ENCODE results near the gene RHOH.

RHOH gene

DNA sequence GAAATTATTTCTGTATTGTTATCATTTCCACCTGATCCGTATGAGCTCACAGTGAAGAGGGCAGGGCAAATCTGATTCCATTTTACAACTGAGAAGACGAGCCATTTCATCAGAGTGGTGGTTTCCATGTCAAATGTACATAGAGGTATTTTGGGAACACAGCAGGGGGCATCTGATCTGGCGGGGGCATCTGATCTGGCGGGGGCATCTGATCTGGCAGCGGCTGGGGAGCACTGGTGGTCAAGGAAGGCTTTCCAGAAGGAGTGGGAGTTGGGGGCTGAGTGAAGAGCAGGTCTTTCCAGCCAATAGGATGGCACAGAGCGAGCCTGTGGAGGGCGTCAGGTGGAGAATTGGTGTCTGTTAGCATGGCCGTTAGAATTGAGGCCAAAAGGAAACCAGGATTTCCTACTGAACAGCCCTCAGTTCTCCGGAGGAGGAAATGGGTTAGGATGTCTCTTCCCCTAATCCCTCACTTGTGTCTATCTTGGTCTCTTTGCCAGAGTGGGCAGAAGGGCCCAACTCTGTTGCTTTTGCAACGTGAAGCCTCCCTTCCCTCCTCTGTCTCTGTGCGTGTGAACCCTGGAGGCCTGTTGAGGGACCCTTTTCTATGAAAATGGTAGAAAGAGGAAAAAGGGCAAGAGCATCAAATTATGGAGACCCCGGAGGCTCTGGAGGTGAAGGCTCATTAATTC lies 41.3 kb downstream of the RHOH start:
- DNase-seq (ENCODE audit: low spot score), result no peak

DNA sequence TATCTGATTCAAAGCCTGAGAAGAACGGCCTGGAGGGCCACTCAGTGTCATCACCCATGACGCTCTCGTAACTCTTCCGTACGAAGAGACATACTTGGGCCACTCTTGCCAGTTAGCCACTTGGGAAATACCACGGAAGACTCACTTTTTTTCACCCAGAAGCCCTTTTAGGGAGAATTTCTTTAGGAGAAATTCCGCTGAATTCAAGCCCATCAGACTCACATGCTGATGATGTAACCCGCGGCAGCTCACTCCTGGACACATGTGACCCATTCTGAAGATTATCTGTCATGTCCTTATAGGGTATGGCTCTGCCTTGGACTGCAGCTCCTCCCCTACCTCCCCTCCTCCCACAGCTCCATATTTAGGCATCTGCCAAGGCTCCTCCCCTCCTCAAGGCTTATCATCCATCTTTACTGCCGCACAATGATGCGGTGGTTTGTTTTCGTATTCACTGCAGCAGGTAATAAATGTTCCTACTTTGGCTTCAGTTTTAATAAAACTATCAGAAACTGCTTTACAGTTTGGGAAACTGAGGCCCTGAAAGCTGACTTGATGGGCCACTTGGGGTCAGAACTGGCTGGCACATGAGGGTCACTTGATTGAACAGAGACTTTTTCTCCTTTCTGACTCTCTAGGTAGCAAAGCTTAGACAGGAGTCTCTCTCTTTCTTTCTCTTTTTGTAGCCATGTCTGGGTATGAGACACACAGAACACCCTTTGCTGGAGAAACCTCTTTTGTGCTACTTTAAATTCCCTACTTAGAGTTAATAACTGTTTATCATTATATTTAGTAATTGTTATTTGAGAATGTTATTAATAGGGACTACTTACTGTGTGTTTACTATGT lies 42.1 kb downstream of the RHOH start:
- DNase-seq (ENCODE audit: low spot score), result no peak

DNA sequence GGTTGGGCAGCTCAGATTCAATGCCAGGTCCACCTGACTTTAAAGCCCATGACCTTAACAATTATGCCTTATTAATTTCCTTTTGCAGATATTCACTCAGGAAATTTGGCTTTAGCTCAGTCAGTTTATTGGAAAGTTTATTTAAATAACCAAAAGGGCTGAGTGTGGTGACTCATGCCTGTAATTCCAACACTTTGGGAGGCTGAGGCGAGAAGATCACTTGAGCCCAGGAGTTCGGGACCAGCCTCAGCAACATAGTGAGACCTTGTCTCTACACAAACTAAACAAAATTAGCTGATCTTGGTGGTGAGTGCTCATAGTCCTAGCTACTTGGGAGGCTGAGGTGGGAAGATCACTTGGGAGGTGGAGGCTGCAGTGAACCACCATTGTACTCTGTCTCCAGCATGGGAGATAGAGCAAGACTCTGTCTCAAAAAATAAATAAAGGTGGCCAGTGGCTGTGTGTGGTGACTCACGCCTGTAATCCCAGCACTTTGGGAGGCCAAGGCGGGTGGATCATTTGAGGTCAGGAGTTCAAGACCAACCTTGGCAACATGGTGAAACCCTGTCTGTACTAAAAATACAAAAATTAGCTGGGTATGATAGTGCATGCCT lies 43.3 kb downstream of the RHOH start:
- no peak for DNase-seq (ENCODE audit: low spot score)

DNA sequence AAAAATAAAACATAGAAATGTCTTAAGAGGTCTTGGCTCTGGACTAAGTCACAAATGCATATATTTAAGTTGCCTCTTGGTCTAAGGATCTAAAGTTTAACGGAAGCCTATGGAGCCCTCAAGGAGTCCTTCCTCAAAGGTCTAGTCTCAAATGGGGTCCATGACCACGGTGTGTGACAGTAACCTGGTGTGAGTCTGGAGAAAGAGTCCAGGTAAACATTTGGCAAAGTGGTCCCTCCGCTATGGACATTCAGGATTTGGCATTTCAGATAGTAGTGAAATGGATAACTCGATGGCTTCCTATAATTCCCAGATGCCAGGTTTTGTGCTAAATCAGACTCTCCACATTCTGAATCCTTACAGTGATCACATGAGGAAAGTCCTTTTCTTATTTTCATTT lies 44.2 kb downstream of the RHOH start:
- no peak for DNase-seq (ENCODE audit: low spot score)

DNA sequence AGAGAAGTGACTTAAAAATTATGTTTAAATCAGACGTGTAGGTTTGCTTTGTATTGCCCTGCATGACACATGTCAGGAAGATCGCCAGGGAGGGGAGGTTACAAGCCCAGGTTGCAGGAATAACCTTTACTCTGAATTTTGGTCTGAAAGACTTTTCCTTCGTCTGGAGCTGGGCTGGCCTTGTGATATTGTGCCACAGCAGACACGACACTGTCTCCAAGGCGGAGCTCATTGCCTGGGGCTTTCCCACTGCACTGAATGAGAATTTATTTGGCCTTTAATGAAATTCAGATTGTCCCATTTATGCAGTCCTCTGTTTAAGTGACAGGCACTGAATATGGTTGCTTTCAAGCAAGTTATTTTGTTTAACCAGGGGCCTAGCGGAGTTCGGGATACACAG lies 45.1 kb downstream of the RHOH start:
- no peak for DNase-seq (ENCODE audit: low spot score)

DNA sequence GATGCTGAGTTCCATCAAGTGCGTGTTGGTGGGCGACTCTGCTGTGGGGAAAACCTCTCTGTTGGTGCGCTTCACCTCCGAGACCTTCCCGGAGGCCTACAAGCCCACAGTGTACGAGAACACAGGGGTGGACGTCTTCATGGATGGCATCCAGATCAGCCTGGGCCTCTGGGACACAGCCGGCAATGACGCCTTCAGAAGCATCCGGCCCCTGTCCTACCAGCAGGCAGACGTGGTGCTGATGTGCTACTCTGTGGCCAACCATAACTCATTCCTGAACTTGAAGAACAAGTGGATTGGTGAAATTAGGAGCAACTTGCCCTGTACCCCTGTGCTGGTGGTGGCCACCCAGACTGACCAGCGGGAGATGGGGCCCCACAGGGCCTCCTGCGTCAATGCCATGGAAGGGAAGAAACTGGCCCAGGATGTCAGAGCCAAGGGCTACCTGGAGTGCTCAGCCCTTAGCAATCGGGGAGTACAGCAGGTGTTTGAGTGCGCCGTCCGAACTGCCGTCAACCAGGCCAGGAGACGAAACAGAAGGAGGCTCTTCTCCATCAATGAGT lies 46.6 kb downstream of the RHOH start:
- no peak for DNase-seq (ENCODE audit: low spot score)

DNA sequence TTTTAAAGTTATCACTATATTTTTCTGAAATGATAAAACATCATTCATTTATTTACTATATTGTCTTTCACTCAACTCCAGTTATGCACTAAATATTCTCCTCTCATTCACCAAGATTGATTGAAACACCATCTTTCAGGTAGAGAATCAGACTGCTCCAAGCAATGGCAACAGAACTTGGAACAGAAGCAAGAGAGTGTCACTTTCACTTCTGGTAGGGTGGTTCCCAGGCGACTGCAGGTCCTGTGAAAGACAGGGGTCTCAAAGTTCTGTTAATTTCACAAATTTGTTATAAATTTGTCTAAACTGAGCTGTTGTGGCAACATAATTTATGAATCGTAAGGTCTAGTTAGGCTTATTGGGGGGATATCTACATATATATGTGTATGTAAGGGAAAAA lies 47.8 kb downstream of the RHOH start:
- no peak for DNase-seq (ENCODE audit: low spot score)

DNA sequence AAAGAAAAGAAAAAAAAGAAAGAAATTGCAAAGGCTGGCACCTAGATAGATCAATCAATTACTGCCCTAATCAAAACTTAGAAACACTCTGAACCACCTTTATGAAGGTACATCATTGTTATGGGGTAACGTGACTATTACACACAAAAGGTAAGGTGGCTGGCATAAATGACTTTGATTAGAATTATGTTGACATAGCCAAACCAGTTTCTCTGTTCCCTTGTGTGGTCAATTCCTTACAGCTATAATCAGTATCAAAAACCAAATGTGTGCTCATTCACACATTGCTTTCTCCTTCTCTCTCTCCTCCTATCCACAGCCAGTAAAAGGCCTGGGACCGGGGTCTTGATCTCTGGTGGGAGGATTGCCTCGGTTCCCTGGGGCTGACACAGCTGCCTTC lies 48.7 kb downstream of the RHOH start:
- no peak for DNase-seq (ENCODE audit: low spot score)

DNA sequence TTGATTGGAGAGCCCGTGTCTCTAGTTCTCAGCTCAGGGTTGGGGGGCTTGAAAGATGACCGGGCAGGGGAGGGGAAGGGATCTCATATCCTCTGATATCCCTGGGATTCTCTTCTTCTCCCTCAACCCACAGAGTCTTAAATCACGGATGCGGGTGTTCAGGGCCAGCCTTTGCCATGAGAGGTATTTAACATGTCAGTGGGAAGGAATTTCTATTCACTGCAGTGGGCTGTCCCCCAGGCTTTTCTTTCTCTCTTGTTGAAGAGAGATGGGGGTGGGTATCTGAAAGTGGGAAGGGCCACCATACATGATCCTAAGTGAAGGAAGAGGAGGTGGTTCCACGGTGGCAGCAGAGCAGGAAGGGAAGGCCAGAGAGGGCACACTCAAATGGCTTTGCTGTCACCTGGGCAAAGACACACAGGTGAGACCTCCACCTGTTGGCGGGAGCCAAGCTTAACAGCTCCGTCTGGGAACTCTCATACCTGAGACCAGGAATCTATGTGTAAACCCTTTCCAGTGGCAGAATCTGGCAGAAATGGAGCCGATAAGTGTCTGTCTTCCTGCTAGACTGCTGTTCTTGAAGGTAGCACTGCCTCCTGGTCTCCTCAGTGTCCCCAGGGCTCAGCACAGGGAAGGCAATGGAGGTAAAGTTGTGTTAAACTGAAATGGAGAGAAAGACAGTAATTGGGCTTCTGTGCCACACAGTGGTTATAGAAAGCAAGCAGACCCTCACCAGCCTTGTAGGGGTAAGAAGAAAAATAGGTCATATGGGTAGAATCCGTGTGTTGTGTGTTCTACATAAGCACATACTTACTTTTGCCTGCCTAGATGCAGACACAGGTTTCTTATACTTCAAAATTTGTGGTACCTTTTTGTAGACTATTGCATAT lies 49.4 kb downstream of the RHOH start:
- DNase-seq (ENCODE audit: low spot score), result no peak

DNA sequence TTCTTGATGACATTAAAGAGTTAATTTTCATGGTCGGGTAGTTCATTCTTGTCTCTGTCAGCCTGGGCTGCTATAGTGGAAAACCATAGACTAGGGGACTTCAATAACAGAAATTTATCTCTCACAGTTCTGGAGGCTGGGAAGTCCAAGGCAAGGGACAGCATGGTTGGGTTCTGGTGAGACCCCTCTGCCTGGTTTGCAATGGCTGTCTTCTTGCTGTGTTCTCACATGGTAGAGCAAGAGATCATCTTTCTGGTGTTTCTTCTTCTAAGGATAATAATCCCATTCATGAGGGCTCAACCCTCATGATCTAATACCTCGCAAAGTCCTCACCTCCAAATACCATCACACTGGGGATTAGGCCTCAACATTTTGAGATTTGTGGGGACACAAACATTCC lies 50.1 kb downstream of the RHOH start:
- DNase-seq (ENCODE audit: low spot score), result no peak

DNA sequence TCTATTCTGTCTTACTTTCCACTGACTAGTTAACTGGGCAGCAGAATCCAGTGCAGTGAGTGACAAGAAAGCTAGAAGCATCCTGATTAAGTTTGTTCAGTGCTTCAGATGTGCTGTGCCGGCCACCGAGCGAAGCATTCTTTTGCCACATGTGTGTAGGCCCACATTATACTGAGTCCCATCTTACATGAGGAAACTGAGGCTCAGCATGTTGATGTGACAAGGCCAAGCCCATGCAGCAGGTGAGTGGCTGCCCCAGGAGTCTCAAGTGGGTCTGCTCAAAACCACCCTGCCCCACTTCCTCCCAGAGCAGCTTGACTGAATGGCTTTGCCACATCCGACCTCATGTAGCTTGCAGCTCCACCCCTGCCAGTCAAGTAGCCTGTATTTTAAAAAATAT lies 50.5 kb downstream of the RHOH start:
- DNase-seq (ENCODE audit: low spot score), result no peak

DNA sequence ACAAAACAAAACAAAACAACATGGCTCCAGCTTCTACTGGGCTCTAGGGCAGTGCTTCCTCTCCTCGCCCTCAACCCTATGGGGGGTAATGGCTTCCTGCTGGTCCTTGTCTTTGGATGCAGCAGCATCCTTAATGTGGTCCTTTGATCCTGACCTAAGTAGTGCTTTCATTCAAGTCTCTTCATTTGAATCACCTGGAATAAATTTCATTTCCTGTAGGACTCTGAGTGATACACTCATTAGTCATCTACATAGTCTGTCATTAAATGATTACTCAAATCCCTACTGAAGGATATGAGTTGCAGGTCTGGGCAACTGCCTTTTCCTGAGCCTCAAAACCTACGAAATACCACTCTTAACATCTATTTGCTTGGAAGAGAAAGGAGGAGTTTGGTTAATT lies 54.5 kb downstream of the RHOH start:
- no peak for DNase-seq (ENCODE audit: low spot score)

DNA sequence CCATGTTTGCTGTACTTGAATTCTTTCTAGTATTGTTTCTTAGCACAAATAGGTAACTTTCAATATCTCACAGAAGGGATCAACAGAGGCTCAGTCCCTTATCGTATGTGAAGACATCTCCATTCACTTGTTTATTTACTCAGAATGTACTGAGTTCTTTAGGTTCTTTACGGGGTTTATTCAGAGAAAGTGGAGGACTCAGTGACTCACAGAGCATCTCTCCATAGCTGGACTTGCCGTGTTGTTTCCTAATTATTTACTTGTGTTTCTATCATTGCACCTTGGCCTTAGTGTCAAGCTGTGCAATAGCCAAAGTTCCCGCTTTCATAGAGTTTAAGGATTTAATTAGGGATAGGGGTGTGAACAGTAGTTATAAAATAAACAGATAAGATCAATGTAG lies 57.1 kb downstream of the RHOH start:
- DNase-seq (ENCODE audit: low spot score), result no peak

DNA sequence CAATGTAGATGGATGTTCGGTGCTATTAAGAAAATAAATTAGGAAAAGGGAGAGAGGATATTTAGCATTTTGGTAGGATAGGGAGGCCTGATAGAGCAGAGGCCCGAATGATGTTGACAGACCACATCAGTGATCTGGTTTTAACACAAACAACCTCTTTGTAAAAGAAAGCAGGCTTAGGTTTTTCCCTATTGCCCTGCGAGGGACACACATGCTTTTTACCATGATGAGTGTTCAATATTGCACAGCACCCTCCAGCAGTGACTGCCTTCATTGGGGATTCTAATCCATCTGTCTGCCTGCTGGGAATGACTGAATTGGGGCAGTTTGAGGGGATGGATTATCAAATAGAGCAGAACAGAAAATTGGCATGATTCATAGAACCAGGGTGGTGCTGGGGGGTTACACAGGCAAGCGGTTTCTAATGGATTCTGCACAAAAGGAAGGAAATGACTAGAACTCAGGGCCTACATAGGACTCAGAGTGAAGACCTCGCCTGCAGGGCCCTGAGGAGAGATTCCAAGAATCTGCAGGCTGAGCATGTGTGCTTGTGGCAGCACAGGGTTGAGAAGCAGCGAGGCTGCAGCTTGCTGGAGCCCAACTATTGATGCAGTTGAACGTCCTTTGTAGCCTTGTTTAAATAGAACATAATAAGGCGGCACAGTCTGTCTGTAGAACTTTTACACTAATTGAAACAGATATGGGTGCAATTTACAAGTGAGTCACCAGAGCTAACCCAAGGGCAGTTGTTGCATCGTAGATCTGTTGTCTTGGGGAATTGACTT lies 58.0 kb downstream of the RHOH start:
- DNase-seq (ENCODE audit: low spot score), result no peak

DNA sequence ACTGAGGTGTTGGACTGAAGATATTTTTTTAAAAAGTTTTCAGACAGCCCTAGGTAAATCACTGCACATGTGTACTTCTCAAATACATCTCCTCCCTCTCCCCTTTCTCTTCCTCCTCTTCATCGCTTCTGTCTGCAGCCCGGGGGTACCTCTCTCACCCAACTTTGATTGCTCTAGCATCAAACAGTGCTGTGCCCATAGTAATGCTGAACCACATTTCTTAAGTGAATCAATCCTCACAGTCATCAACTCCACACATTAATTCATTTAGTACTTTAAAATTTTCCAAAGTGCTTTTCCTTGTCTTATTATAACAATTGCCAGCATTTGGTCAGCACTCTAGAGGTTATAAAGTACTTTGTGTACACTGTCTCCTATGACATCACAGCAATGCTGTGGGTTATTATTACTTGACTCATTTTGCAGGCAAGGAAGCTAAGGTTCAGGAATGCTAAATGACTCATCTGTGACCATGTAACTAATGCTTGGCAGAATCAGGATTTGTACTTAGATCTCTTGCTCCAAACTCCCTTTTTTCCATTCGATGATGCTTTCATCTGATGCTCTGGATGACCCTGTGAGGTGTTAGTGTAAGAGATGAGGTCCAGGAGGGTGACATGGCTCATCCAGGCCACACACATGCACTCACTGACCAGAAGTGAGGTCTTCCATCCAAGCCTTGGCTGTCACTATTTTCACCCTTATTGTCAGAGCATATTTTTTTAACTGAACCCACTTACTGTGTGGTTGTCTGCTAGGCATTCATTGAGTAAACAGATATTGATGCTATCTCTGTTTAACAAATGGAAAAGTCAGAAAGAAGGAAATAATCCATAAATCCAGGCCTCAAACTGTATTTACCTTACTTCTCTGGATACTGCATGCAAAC lies 58.8 kb downstream of the RHOH start:
- DNase-seq (ENCODE audit: low spot score), result no peak

DNA sequence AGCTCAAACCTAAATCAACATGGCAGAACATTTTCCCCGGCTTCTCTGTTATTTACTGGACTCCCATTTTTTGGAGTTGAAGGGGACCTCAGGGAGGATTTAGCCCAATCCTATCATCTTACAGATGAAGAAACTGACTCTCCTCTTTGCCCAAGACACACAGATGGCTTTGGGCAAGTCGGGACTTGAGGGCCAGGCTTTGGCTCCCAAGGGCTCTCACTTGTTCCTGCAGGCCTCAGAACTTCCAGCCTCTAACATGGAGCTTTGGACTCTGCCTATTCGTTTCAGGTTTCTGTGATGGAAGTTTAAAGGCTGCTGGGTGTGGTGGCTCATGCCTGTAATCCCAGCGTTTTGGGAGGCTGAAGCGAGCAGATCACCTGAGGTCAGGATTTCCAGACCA lies 59.5 kb downstream of the RHOH start:
- DNase-seq (ENCODE audit: low spot score), result no peak

DNA sequence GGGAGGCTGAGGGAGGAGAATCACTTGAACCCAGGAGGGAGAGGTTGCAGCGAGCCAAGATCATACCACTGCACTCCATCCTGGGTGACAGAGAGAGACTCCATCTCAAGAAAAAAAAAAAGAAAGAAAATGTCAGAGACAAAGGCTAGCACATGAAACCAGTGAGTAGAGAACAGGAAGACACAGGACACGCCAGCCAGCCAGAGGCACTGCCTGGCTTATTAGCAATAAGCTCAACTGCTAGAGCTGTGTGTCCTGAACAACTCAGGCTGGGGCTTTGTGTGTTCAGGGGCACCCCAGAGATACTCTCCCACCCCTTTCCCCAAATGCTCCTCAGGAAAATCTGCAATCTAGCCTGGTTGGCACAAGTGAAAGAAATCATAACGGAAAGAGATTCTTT lies 60.0 kb downstream of the RHOH start:
- DNase-seq (ENCODE audit: low spot score), result no peak

DNA sequence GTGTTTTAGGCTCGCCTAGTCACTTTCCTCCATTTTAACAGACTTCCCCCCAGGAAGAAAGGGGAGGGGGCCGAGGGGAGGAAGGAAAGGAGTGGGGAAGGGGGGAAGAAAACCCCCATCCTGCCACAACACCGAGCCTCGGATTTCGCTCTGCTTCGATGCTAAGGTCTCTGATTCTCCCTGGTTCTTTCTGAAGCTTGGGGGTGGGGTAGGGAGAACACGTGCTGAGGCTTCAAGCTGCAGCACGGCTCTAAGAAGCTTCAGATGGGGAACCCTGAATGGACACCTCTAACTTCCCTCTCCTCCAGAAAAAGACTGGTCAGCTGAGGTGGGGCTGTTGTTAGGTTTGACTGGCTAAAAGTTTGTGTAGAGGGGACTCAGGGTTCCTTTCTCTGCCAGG lies 61.8 kb downstream of the RHOH start:
- no peak for DNase-seq (ENCODE audit: low spot score)

DNA sequence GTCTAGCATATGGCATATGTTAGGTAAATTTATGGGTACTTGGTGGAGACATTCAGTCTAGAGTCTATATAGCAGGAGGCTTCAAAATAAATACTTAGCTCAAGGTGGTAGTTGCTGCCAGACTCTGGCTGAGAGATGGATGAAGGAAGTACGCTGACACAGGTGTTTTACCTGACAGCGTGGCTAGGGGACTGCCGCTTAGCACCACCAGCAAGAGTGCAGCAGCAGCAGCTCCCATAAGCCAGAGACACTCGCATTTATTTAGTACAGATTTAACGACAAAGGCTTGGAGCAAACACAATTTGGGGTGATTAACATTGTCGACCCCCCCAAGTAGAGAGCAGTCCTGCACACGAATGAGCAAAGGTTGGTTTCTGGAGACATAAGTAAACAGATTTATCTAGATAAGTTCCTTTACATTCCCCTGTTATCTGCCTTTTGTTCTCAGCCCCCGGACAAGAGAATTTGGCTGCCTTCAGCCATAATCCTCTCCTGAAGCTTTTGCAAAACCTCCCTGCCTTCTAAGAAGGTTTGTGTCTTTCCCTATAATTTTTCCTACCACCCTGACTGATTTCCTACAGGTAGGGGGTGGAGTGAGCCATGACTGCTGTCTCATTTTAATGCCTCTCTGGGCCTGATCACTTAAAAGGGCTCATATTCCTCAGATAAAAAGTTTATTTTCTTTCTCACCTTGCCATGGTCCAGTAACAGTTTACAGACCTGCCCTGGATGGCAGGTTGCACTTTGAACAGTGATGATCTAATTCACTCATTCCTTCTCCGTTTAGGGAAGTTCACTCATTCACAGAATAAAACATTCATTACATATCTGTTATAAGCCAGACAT lies 64.6 kb downstream of the RHOH start:
- DNase-seq (ENCODE audit: low spot score), result no peak

All from germinal center (tissue), 1 donor.